Testis (tissue), 2 donors: ENCODE results near the gene PTGIS.

ENCODE experiments used
- CTCF ChIP-seq, 3 experiments: fragments of 450-650 bp in 2 of 3; fragments of 200-600 bp in 1 of 3; sonication (generic) in 1 of 3; IDR thresholded peaks; one replicate each; pipeline ENCODE4 v1.5.1; 2016 to 2019; ENCODE audit warnings: antibody characterized with exemption in 3 of 3, mild to moderate bottlenecking in 2 of 3, moderate library complexity in 1 of 3
- POLR2A ChIP-seq: fragments of 450-650 bp; IDR thresholded peaks from one replicate; pipeline ENCODE4 v1.6.1; 2017; ENCODE audit warnings: antibody characterized with exemption, mild to moderate bottlenecking, moderate library complexity

DNA sequence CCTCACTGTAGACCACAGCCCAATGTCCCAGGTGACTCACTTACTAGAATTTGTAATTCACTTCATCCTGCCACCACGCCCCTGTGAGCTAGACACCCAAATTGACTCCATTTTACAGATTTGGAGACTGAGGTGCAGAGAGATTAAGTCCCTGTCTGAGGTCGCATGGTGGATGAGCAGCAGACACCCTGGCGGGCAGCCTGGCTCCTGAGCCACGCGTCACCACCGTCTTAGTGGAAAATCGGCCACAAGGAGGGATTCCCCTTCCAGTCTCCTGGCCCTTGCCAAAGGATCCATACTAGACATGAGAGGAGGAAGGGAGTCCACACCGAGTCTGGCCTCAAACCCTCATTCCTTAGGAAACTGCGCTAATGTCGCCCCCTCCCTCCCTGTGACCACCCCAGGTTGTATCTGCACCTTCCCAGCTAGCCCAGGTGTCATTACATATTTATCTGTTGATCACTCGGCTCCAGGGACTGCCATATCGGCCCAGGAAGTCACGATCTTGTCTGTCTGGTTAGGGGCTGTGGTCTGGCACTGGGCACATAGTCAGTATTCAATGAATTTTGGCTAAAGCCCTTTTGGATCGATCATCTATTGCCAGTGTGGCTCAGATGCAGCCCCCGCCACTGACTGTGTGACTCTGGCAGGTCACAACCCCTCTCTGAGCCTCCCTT, 25.7 kb upstream of the PTGIS start:
- TF ChIP-seq CTCF (IDR thresholded peaks at IDR 0.05): no peak
- TF ChIP-seq POLR2A: no peak
